ENCODE data around the gene C12orf56. TPM values are rescaled to one million over a fixed set of nuclear protein-coding genes. Genes with fewer than 3 reads are reported as not detected.

C12orf56 gene
- total and polyA plus RNA-seq, 9 of the 15 experiments (the other 6 are each of a cell fraction or from before 2014, with no cell fraction given) = 0.40 to 4.8 (median 1.2) TPM

DNA sequence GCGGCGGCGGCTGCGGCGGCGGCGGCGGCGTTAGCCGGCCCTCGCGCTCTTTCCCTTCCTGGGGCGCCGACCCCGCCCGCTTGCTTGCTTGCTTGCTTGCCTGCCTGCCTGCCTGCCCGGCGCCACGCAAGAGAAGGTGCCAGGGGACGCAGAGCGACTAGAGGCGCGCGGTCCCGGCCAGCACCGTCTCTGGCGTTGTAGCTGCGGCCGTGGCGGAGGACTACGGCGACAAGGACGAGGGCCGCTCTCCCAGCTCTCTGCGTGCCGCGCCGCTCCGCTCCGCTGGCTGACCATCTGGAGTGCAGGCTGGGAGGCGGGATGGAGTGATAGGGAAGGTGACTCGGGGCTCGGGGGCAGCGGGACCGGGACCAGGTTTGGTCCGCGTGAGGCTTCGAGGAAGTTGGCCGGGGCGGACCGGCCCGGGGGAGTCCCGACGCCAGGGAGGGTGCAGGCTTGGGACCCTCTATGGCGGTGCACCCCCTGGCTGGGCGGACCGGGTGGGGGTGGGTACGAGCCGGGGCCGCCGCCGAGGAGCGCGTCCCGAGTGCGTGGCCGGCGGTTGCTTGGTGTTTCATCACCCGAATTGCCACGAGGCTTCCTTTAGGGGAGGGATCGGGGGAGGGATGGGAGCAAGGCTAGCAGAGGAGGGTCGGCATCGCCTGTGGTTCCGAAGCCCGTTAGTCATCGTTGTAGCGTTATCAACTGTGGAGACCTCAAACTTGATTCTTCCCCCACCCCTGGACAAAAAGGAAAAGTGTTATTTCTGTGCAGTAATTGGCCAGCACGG, 14.1 kb upstream of the C12orf56 start (continued):
- TF ChIP-seq, protein P1, sequence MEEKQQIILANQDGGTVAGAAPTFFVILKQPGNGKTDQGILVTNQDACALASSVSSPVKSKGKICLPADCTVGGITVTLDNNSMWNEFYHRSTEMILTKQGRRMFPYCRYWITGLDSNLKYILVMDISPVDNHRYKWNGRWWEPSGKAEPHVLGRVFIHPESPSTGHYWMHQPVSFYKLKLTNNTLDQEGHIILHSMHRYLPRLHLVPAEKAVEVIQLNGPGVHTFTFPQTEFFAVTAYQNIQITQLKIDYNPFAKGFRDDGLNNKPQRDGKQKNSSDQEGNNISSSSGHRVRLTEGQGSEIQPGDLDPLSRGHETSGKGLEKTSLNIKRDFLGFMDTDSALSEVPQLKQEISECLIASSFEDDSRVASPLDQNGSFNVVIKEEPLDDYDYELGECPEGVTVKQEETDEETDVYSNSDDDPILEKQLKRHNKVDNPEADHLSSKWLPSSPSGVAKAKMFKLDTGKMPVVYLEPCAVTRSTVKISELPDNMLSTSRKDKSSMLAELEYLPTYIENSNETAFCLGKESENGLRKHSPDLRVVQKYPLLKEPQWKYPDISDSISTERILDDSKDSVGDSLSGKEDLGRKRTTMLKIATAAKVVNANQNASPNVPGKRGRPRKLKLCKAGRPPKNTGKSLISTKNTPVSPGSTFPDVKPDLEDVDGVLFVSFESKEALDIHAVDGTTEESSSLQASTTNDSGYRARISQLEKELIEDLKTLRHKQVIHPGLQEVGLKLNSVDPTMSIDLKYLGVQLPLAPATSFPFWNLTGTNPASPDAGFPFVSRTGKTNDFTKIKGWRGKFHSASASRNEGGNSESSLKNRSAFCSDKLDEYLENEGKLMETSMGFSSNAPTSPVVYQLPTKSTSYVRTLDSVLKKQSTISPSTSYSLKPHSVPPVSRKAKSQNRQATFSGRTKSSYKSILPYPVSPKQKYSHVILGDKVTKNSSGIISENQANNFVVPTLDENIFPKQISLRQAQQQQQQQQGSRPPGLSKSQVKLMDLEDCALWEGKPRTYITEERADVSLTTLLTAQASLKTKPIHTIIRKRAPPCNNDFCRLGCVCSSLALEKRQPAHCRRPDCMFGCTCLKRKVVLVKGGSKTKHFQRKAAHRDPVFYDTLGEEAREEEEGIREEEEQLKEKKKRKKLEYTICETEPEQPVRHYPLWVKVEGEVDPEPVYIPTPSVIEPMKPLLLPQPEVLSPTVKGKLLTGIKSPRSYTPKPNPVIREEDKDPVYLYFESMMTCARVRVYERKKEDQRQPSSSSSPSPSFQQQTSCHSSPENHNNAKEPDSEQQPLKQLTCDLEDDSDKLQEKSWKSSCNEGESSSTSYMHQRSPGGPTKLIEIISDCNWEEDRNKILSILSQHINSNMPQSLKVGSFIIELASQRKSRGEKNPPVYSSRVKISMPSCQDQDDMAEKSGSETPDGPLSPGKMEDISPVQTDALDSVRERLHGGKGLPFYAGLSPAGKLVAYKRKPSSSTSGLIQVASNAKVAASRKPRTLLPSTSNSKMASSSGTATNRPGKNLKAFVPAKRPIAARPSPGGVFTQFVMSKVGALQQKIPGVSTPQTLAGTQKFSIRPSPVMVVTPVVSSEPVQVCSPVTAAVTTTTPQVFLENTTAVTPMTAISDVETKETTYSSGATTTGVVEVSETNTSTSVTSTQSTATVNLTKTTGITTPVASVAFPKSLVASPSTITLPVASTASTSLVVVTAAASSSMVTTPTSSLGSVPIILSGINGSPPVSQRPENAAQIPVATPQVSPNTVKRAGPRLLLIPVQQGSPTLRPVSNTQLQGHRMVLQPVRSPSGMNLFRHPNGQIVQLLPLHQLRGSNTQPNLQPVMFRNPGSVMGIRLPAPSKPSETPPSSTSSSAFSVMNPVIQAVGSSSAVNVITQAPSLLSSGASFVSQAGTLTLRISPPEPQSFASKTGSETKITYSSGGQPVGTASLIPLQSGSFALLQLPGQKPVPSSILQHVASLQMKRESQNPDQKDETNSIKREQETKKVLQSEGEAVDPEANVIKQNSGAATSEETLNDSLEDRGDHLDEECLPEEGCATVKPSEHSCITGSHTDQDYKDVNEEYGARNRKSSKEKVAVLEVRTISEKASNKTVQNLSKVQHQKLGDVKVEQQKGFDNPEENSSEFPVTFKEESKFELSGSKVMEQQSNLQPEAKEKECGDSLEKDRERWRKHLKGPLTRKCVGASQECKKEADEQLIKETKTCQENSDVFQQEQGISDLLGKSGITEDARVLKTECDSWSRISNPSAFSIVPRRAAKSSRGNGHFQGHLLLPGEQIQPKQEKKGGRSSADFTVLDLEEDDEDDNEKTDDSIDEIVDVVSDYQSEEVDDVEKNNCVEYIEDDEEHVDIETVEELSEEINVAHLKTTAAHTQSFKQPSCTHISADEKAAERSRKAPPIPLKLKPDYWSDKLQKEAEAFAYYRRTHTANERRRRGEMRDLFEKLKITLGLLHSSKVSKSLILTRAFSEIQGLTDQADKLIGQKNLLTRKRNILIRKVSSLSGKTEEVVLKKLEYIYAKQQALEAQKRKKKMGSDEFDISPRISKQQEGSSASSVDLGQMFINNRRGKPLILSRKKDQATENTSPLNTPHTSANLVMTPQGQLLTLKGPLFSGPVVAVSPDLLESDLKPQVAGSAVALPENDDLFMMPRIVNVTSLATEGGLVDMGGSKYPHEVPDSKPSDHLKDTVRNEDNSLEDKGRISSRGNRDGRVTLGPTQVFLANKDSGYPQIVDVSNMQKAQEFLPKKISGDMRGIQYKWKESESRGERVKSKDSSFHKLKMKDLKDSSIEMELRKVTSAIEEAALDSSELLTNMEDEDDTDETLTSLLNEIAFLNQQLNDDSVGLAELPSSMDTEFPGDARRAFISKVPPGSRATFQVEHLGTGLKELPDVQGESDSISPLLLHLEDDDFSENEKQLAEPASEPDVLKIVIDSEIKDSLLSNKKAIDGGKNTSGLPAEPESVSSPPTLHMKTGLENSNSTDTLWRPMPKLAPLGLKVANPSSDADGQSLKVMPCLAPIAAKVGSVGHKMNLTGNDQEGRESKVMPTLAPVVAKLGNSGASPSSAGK (IDR thresholded peaks at IDR 0.05) = peak; percentile 46; the same call in 1 of the 2 replicates
- TF ChIP-seq, protein P2, sequence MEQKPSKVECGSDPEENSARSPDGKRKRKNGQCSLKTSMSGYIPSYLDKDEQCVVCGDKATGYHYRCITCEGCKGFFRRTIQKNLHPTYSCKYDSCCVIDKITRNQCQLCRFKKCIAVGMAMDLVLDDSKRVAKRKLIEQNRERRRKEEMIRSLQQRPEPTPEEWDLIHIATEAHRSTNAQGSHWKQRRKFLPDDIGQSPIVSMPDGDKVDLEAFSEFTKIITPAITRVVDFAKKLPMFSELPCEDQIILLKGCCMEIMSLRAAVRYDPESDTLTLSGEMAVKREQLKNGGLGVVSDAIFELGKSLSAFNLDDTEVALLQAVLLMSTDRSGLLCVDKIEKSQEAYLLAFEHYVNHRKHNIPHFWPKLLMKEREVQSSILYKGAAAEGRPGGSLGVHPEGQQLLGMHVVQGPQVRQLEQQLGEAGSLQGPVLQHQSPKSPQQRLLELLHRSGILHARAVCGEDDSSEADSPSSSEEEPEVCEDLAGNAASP (IDR thresholded peaks at IDR 0.05) = no peak
- peak; percentile 100 for TF ChIP-seq CEBPG (CRISPR knock-in tag; IDR thresholded peaks at IDR 0.05)
- TF ChIP-seq CEBPG (tag; conservative IDR thresholded peaks at IDR 0.05 in 1 of 2, IDR thresholded peaks at IDR 0.05 in 1 of 2) = peak; percentile 95 to 99
- no peak; the same call in 1 of the 2 replicates for TF ChIP-seq ZNF212 (CRISPR knock-in tag; IDR thresholded peaks at IDR 0.05)
- TF ChIP-seq KHSRP (IDR thresholded peaks at IDR 0.05) = no peak
- peak; percentile 85 for TF ChIP-seq ZBTB1 (CRISPR knock-in tag; IDR thresholded peaks at IDR 0.05; ENCODE audit: borderline replicate concordance, low read depth)
- TF ChIP-seq SMAD4 (CRISPR knock-in tag; conservative IDR thresholded peaks at IDR 0.05) = 0 out of 2 replicates have a peak, but pooled peaks have one; percentile 74
- TF ChIP-seq ZNF217 (CRISPR knock-in tag; IDR thresholded peaks at IDR 0.05) = no peak
- no peak for TF ChIP-seq MTA1 (IDR thresholded peaks at IDR 0.05; ENCODE audit: borderline replicate concordance)
- no peak for TF ChIP-seq MYNN (IDR thresholded peaks at IDR 0.05)
- no peak for TF ChIP-seq MYNN (CRISPR knock-in tag; IDR thresholded peaks at IDR 0.05)
- TF ChIP-seq, protein P3, sequence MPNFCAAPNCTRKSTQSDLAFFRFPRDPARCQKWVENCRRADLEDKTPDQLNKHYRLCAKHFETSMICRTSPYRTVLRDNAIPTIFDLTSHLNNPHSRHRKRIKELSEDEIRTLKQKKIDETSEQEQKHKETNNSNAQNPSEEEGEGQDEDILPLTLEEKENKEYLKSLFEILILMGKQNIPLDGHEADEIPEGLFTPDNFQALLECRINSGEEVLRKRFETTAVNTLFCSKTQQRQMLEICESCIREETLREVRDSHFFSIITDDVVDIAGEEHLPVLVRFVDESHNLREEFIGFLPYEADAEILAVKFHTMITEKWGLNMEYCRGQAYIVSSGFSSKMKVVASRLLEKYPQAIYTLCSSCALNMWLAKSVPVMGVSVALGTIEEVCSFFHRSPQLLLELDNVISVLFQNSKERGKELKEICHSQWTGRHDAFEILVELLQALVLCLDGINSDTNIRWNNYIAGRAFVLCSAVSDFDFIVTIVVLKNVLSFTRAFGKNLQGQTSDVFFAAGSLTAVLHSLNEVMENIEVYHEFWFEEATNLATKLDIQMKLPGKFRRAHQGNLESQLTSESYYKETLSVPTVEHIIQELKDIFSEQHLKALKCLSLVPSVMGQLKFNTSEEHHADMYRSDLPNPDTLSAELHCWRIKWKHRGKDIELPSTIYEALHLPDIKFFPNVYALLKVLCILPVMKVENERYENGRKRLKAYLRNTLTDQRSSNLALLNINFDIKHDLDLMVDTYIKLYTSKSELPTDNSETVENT (CRISPR knock-in tag; IDR thresholded peaks at IDR 0.05) = peak; percentile 88

All from K562 (cell line).